NCI-H69 (cell line): ENCODE results near the gene EN1.

ENCODE experiments used
- DNase-seq: peaks from one replicate; lab custom pipeline; 2025; lab: John Stamatoyannopoulos, UW

EN1 gene

GRCh38 chr2:118843483-118844132 lies 3.8 kb downstream of the EN1 start:
- DNase-seq: no peak

DNA sequence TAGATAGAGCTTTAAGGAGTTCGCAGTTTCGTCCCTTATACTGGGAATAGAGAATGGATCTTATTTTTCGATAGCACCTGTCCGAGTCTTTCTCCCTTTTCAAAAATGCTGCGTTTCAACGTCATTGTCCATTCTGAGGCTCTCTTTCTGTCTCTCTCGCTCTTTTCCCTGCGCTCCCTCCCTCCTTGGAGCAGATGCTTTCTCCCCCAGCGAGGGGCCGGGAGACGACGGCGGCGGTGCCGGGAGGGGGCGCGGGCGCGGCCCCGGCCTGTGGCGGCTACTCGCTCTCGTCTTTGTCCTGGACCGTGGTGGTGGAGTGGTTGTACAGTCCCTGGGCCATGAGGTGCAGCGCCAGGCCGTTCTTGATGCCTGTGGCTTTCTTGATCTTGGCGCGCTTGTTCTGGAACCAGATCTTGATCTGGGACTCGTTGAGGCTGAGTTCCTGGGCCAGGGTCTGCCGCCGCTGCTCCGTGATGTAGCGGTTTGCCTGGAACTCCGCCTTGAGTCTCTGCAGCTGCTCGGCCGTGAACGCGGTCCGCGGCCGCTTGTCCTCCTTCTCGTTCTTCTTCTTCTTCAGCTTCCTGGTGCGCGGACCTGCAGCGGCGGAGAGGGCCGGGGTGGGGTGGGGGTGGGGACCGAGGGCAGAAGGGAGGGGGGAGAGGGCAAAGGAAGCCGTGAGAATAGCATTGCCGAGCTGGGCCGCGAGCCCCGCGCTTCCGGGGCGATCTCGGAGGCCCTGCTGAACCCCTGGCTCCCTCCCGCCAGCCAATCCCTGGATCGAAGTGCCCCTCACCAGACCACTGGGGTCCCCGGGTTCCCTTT lies 4.6 kb downstream of the EN1 start:
- no peak for DNase-seq

- no peak for DNase-seq
These were observed 5.5 kb downstream of the EN1 start for GRCh38 chr2:118841828-118842461.

DNA sequence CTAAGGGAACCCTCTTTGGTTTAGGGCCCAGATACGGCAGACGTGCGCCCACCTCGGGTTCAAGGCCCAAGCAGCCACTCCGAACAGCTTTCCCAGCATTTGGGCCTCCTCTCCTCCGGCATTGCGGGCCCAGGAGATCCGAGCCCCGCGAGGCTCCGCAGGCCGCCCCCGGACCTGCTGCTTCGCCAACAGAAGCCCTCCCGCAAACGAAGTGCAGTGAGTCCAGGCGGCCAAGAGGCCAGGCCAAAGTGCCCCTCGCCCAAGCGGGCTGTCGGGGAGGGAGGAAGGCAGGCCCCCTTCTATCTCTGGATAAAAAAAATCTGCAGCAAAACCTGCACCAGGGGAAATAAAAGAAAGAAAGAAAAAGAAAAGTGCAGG lies 6.0 kb downstream of the EN1 start:
- DNase-seq: no peak

DNA sequence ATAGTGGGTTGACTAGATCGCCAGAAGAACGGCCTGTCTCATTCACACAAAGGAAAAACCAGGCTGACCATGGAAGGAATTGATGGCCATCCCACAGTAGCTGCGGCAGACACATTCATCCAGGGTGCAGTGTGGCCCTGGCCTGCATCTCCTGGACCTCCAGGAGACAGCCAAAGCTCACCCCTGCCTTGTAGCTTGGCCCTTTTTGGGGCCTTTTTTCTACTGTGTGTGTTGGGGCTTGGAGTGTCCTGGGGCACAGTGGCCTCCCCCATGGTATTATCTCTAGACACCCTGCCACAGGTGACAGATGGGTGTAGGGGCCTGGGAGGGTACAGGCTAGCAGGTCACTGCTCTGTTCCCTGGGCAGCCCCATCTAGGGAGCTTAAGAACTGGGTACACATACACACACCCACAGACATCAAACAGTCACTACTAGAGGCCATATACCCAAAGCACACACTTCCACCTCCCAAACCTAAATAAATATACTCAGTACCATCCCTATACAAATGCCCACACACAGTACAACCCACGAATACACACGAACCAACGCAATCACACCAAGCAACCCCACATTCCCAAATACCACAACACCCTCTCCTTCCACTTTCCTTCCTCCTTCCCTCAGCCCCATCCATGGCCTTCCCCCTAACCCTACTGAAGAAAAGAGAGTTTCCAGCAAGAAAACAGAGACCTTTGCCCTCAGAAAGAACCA lies 8.6 kb downstream of the EN1 start:
- no peak for DNase-seq

GRCh38 chr2:118837621-118838020 lies 9.8 kb downstream of the EN1 start:
- DNase-seq: no peak

- no peak for DNase-seq
These were observed 10.4 kb downstream of the EN1 start for GRCh38 chr2:118837067-118837466.

GRCh38 chr2:118836411-118836930 lies 11.0 kb downstream of the EN1 start:
- DNase-seq: no peak

- peak; percentile 36 for DNase-seq
These were observed 11.6 kb downstream of the EN1 start for GRCh38 chr2:118835746-118836410.

- DNase-seq: peak; percentile 12
These were observed 12.3 kb downstream of the EN1 start for GRCh38 chr2:118834901-118835745.

- no peak for DNase-seq
These were observed 13.0 kb downstream of the EN1 start for GRCh38 chr2:118834440-118834810.

GRCh38 chr2:118833716-118834439 lies 13.6 kb downstream of the EN1 start:
- no peak for DNase-seq

DNA sequence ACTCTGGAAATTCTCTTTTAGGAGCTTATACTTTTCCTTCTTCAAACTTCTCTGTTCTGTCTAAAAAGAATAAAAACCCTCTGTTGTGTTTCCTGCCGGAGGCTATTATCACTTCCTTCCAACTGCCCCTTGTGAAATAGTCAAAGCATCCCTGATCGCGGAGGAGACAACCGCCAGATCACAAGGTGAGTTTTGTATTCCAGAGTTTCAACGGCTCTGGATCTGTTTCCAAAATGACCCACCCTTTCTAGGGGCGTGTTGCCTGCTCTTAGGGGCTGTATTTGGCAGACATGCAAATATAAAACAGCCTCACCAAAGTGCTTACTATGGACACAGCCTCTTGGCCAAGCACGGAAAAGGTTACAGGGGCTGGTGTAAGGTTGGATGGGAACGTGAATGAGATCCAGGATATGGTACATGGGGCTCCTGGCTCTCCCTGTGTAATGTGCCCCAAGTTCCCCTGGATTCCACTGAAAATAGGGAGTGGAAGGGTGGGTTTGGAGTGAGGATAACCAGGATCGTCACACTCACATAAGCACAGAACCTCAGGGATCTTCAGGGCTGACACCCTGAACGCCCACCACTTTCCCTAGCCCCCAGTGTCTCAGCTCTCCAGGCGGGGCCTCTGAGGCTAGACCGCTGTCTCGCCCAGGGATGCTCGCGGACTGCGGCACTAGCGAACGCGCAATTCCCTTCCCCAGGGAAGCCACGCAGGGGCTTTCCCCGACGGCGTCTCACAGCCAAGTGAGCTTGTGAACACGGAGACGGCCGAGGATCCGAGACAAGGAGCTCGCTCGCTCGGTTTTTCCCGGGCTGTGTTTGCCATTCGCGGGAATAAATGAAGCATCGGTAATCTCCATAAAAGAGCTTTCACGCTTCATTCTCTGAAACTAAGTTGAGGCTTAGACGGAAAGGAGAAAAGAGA lies 14.4 kb downstream of the EN1 start:
- peak; percentile 6 for DNase-seq

DNA sequence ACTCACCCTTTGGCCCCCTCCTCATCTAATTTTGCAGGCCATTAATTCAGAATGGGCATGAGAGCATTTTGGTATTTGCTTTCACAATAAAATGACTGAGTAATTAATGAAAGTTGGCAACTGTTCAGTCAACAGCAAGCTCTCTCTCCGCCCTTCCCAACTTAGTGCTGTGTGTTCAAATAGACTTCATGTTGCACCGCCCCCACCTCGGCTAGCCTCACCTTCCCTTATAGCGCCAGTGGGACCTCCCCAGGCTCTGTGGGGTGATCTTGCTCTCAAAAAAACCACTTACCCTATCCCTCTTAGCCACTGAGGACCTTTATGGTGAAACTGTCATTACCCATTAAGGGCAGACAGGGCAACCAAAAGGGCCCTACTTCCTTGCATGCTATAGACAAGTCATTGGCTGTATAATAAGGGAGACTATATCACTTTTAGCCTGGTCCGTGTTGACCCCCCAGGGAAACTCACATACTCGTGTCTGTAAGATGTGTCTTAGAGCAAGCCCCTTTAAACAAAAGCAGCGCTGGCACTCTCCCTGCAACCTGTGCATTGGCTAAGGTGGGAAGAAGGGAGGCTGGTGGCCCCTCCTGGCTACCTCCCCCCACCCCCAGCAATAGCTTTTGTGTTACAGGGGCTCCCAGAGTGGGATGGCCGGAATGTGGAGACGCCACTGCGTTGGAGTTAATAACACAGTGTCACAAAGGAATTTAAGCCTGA lies 15.2 kb downstream of the EN1 start:
- peak; percentile 77 for DNase-seq

DNA sequence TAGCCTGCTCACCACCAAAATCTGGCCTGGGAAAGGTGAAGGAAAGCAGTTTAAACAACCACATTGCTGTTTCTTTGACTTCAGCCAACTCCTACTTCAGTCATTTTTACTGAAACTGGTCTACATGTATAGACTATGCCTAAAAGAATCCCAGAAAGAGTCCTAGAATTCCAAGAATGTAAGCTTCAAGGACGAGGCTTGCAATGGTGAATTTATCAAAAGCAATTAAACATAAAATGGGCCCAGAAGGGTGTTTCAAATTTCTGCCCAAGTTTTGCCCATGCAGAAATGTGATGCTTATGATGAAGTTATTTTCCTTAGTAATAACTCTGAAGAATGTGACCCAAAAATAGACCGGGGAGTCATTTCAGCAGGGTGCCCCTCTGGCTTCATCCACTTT lies 16.6 kb downstream of the EN1 start:
- DNase-seq: no peak

DNA sequence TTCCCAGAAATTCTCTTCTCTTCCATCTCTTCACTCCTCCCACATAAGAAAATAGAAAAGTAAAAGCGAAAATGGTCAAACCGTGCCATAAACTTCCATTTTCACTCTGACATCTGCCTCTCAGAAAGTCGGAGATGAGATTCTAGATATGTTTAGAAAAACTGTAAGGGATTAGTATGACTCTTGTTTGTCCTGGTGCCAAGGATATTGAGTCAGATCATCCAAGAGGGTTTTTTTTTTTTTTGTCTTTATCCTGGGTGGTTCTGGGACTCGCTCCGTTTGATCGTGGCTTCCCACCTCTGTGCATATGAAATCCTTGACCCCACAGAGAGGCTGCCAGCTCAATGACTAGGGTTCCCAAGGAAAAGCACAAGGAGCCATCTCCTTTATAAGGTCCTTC lies 17.3 kb downstream of the EN1 start:
- DNase-seq: no peak

DNA sequence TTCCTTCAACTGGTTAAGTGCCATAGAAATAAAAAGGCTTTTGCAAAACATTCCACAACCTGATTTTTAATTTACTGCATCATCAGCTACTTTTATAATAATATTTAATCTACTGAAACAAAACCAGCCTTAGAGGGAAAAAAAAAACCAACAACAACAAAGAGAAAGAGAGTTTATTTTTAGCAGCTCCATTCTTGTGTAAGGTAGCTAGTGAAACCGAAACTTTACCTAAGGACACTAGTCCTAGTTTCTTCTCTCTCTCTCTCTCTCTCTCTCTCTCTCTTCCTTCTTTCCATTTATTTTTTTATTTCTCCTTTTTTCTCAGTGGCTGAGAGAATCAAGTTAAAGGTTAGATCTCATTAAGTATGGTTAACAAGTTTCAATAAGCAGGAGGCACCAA lies 21.4 kb downstream of the EN1 start:
- DNase-seq: no peak

GRCh38 chr2:118823633-118824032 lies 23.8 kb downstream of the EN1 start:
- no peak for DNase-seq
